H1 (cell line): ENCODE measurements around the gene YPEL5. TPM values are rescaled to one million over a fixed set of nuclear protein-coding genes. Genes with fewer than 3 reads are reported as not detected.

Experiments used
- BCL11A ChIP-seq, 2 experiments: IDR thresholded peaks; one replicate each; pipeline ENCODE4 v1.6.1; 2011; ENCODE audit warnings: low read depth in 2 of 2, low read length in 2 of 2, mild to moderate bottlenecking in 2 of 2
- CEBPB ChIP-seq: IDR thresholded peaks from 2 replicates; pipeline ENCODE4 v1.6.1; 2012; ENCODE audit warnings: low read depth, low read length
- KDM4A ChIP-seq: IDR thresholded peaks from one replicate; pipeline ENCODE4 v1.7.1; 2012; ENCODE audit warnings: low read depth, mild to moderate bottlenecking, moderate library complexity, low read length, inconsistent platforms; ENCODE audit not compliant: severe bottlenecking
- SIRT6 ChIP-seq: IDR thresholded peaks from one replicate; pipeline ENCODE4 v1.7.1; 2012; ENCODE audit warnings: low read length, inconsistent platforms
- TEAD4 ChIP-seq: IDR thresholded peaks from 2 replicates; pipeline ENCODE4 v1.6.1; 2012; ENCODE audit warnings: low read depth, low read length, inconsistent platforms, mixed read lengths
- polyA plus RNA-seq, 7 experiments: library from polyadenylated mRNA; depleted of rRNA in 3 of 7; stranded (reverse) in 5 of 7; unstranded in 2 of 7; fragments of >200 nt in 5 of 7; fragments of 200-250 nt in 2 of 7; gene quantifications; 1 replicate in 5 of 7; 2 replicates in 1 of 7; 4 replicates in 1 of 7; pipeline versions ENCODE4 v1.2.1 to v1.2.3, GENCODE V29; 2011 to 2013; ENCODE audit warnings: missing spikeins in 2 of 7, mixed read lengths in 2 of 7
- total RNA-seq: library from RNA; stranded (reverse); fragmentation: NEBNext Ultra II Directional; extraction: Animal tissue kit (Norgen Biotek cat#: 25700); gene quantifications from 2 replicates; pipeline ENCODE4 v1.2.1, GENCODE V29; 2021

The YPEL5 gene
- total and polyA plus RNA-seq, 2 of the 8 experiments (the other 6 are each of a cell fraction or from before 2014, with no cell fraction given), result 18.5 to 28.0 TPM

DNA sequence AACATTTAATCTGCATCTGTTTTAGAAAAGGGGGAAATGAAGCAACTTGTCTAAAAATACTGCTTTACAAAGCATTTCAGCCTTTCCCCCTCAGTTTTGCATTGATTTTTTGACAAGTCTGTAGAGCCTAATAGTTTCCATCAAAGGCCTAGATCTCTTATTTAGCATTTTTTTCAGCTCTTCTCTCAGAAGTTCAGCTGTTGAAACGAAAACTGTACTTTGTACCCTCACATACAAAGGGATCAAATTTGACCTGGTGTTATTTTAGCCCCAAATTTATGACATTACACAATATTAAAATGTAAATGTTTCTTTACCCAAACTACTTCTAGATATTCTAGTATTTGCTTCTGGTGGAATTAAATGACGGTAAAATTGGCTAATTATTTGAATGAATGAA, 13.0 kb downstream of the YPEL5 start (continued):
- TF ChIP-seq BCL11A (IDR thresholded peaks at IDR 0.05; ENCODE audit: low read depth in 2 of 2, low read length in 2 of 2), result no peak
- no peak for TF ChIP-seq SIRT6
- TF ChIP-seq TEAD4, result no peak
- TF ChIP-seq KDM4A, result no peak
- TF ChIP-seq CEBPB, result no peak
